Neuronal stem cell (in vitro differentiated cells): ENCODE data around the gene ITSN2.

ENCODE experiments used
- DNase-seq: peaks from one replicate; pipeline ENCODE4 v3.0.0-alpha.2; 2013; ENCODE audit warnings: low spot score
- H2AFZ ChIP-seq: one replicate; pipeline ENCODE4 v1.6.1; 2013; ENCODE audit warnings: mild to moderate bottlenecking, low read length, inconsistent platforms
- H2AK5ac ChIP-seq: 2 replicates; pipeline ENCODE4 v1.6.1; 2013; ENCODE audit warnings: low read depth, mild to moderate bottlenecking, inconsistent platforms, low read length, moderate library complexity, mixed read lengths
- H2BK120ac ChIP-seq: 2 replicates; pipeline ENCODE4 v1.6.1; 2013; ENCODE audit warnings: low read depth, mild to moderate bottlenecking, inconsistent platforms, low read length, moderate library complexity, mixed read lengths
- H2BK12ac ChIP-seq: one replicate; pipeline ENCODE4 v1.6.1; 2013; ENCODE audit warnings: low read length, inconsistent platforms
- H2BK15ac ChIP-seq: 2 replicates; pipeline ENCODE4 v1.6.1; 2013; ENCODE audit warnings: mild to moderate bottlenecking, low read length, inconsistent platforms, mixed read lengths
- H2BK5ac ChIP-seq: one replicate; pipeline ENCODE4 v1.6.1; 2013; ENCODE audit warnings: inconsistent platforms, mild to moderate bottlenecking, low read length, moderate library complexity
- H3K14ac ChIP-seq: one replicate; pipeline ENCODE4 v1.6.1; 2013; ENCODE audit warnings: low read length, inconsistent platforms
- H3K18ac ChIP-seq: 2 replicates; pipeline ENCODE4 v1.6.1; 2013; ENCODE audit warnings: low read length, inconsistent platforms
- H3K23ac ChIP-seq: 2 replicates; pipeline ENCODE4 v1.6.1; 2013; ENCODE audit warnings: low read depth, mild to moderate bottlenecking, mixed read lengths, low read length, inconsistent platforms; ENCODE audit not compliant: poor library complexity
- H3K27ac ChIP-seq: replicated peaks from 3 replicates; pipeline ENCODE4 v1.5.1; 2013; ENCODE audit warnings: low read length, inconsistent platforms
- H3K27me3 ChIP-seq, 3 experiments: 2 replicates each; pipeline ENCODE4 v1.6.1; 2013; ENCODE audit warnings: low read length in 3 of 3, mild to moderate bottlenecking in 2 of 3, inconsistent platforms in 1 of 3, low read depth in 1 of 3, mixed read lengths in 1 of 3, moderate library complexity in 1 of 3; ENCODE audit not compliant: control insufficient read depth in 3 of 3, insufficient read depth in 3 of 3
- H3K36me3 ChIP-seq, 2 donors: replicated peaks in 1 of 2; 2 replicates each; pipeline ENCODE4 v1.6.1; 2013; ENCODE audit warnings: low read length in 2 of 2; ENCODE audit not compliant: control insufficient read depth in 2 of 2, insufficient read depth in 2 of 2
- H3K4ac ChIP-seq: 2 replicates; pipeline ENCODE4 v1.6.1; 2013; ENCODE audit warnings: inconsistent platforms, mild to moderate bottlenecking, low read length, moderate library complexity
- H3K4me1 ChIP-seq, 2 donors: 1 replicate in 1 of 2; 2 replicates in 1 of 2; pipeline ENCODE4 v1.6.1; 2013; ENCODE audit warnings: low read length in 2 of 2, low read depth in 1 of 2; ENCODE audit not compliant: control insufficient read depth in 2 of 2, insufficient read depth in 1 of 2
- H3K4me2 ChIP-seq: one replicate; pipeline ENCODE4 v1.6.1; 2013; ENCODE audit warnings: mild to moderate bottlenecking, low read length, inconsistent platforms; ENCODE audit not compliant: insufficient read depth, poor library complexity, severe bottlenecking
- H3K4me3 ChIP-seq, 2 donors: 2 replicates each; pipeline ENCODE4 v1.5.1; 2013; ENCODE audit warnings: low read length in 2 of 2, mild to moderate bottlenecking in 2 of 2, inconsistent platforms in 1 of 2, moderate library complexity in 1 of 2
- H3K79me1 ChIP-seq: one replicate; pipeline ENCODE4 v1.6.1; 2013; ENCODE audit warnings: low read depth, mild to moderate bottlenecking, inconsistent platforms, low read length, moderate library complexity
- H3K9ac ChIP-seq: one replicate; pipeline ENCODE4 v1.6.1; 2013; ENCODE audit warnings: mild to moderate bottlenecking, low read depth, low read length, inconsistent platforms; ENCODE audit not compliant: poor library complexity
- H3K9me3 ChIP-seq, 2 donors: replicated peaks in 1 of 2; 2 replicates each; pipeline versions ENCODE3 to v1.6.1; 2013; ENCODE audit warnings: low read length in 2 of 2, mild to moderate bottlenecking in 2 of 2, inconsistent platforms in 1 of 2, low read depth in 1 of 2, mixed read lengths in 1 of 2, moderate library complexity in 1 of 2; ENCODE audit not compliant: control insufficient read depth in 2 of 2, insufficient read depth in 1 of 2
- H4K8ac ChIP-seq: one replicate; pipeline ENCODE4 v1.6.1; 2013; ENCODE audit warnings: low read depth, mild to moderate bottlenecking, inconsistent platforms, low read length, moderate library complexity
- H4K91ac ChIP-seq: one replicate; pipeline ENCODE4 v1.6.1; 2013; ENCODE audit warnings: low read length, low read depth, mild to moderate bottlenecking, inconsistent platforms; ENCODE audit not compliant: poor library complexity
- WGBS, 2 donors: extraction: QIAGEN DNeasy Blood & Tissue Kit; methylation state at CpG; one replicate each; pipeline ENCODE4 v1.1.7; 2013; ENCODE audit warnings: missing lambda C conversion rate in 2 of 2, mixed read lengths in 1 of 2; ENCODE audit not compliant: insufficient read length in 2 of 2, insufficient replicate concordance in 1 of 2; ENCODE audit errors: extremely low coverage in 2 of 2; 5-methylcytosine and 5-hydroxymethylcytosine counted together

ITSN2 gene

DNA sequence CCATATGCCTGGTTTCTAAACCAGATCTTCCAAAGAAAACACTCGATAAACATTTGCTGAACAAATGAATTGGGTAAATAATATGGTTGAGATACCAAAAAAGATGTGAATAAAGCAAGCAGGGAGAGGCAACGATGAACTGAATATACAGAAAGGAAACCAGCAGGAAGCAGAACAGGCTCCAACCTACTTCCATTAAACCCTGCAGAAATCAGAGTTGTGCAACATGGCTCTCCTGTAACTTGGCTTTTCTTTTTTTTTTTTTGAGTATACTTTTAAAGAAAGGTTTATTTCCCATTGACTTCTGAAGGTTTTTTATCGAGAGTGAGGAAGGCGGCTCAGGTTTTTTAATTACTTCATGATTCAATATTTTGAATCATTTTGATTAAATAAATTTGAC is 23.5 kb downstream of the ITSN2 start:
- H3K36me3 ChIP-seq: no peaks in the 10 kb centered on the region
- H2BK15ac ChIP-seq: no peak overlapping the region
- H2AFZ ChIP-seq: no peak overlapping the region
- WGBS, 2 donors: no CpG with 5 or more reads among the region's 4 CpGs
- H2BK5ac ChIP-seq: no peak overlapping the region
- H3K79me1 ChIP-seq: no peaks in the 10 kb centered on the region
- no peak overlapping the region for H2AK5ac ChIP-seq
- no peak overlapping the region for H4K8ac ChIP-seq
- H3K9me3 ChIP-seq: no peaks in the 10 kb centered on the region
- H3K9ac ChIP-seq: no peak overlapping the region
- H3K4me3 ChIP-seq: no peak overlapping the region
- no peak overlapping the region for H3K4me2 ChIP-seq
- no peak overlapping the region for H3K4ac ChIP-seq
- H2BK12ac ChIP-seq: no peak overlapping the region
- H3K18ac ChIP-seq: no peak overlapping the region
- no peak for DNase-seq
- no peak overlapping the region for H4K91ac ChIP-seq
- no peaks in the 10 kb centered on the region for H3K4me1 ChIP-seq
- H3K27ac ChIP-seq: no peak overlapping the region
- H3K23ac ChIP-seq: no peak overlapping the region
- no peak overlapping the region for H2BK120ac ChIP-seq
- no peaks in the 10 kb centered on the region for H3K27me3 ChIP-seq
- H3K14ac ChIP-seq: no peak overlapping the region

- H3K4me3 ChIP-seq: no peak overlapping the region
- no peak overlapping the region for H2AK5ac ChIP-seq
- H3K4me2 ChIP-seq: no peak overlapping the region
- no peak overlapping the region for H4K91ac ChIP-seq
- H3K79me1 ChIP-seq: no peaks in the 10 kb centered on the region
- no peak overlapping the region for H2BK120ac ChIP-seq
- H3K4ac ChIP-seq: no peak overlapping the region
- H3K27ac ChIP-seq: no peak overlapping the region
- no peak overlapping the region for H3K9ac ChIP-seq
- no peak for DNase-seq
- no peak overlapping the region for H3K18ac ChIP-seq
- no CpG with 5 or more reads among the region's 9 CpGs for WGBS, 2 donors
- no peaks in the 10 kb centered on the region for H3K4me1 ChIP-seq
- H2BK15ac ChIP-seq: no peak overlapping the region
- no peak overlapping the region for H2BK12ac ChIP-seq
- no peak overlapping the region for H3K14ac ChIP-seq
- no peak overlapping the region for H4K8ac ChIP-seq
- no peak overlapping the region for H2AFZ ChIP-seq
- no peaks in the 10 kb centered on the region for H3K9me3 ChIP-seq
- H3K27me3 ChIP-seq: no peaks in the 10 kb centered on the region
- no peak overlapping the region for H3K23ac ChIP-seq
- no peaks in the 10 kb centered on the region for H3K36me3 ChIP-seq
- no peak overlapping the region for H2BK5ac ChIP-seq
These were observed 26.1 kb downstream of the ITSN2 start for GRCh38 chr2:24334245-24334633.

- Histone ChIP-seq H3K4ac (no peak overlapping the region), H3K36me3 (no peaks in the 10 kb centered on the region), H2AFZ (no peak overlapping the region), H3K27me3 (no peaks in the 10 kb centered on the region), H3K4me1 (peaks cover 0 to 5% of the 10 kb centered on the region in 2 donors), H2BK12ac (no peak overlapping the region), H4K91ac (no peak overlapping the region), H3K9me3 (no peaks in the 10 kb centered on the region), H3K79me1 (no peaks in the 10 kb centered on the region), H3K4me2 (no peak overlapping the region), H4K8ac (no peak overlapping the region), H3K9ac (no peak overlapping the region), H3K18ac (no peak overlapping the region), H3K27ac (no peak overlapping the region), H3K14ac (no peak overlapping the region), H2BK15ac (no peak overlapping the region), H3K4me3 (no peak overlapping the region), H2BK5ac (no peak overlapping the region), H2AK5ac (no peak overlapping the region), H3K23ac (no peak overlapping the region), H2BK120ac (no peak overlapping the region)
- WGBS, 2 donors: no CpG with 5 or more reads among the region's 2 CpGs
- DNase-seq: no peak
These were observed 27.4 kb downstream of the ITSN2 start for GRCh38 chr2:24332791-24333540.

DNA sequence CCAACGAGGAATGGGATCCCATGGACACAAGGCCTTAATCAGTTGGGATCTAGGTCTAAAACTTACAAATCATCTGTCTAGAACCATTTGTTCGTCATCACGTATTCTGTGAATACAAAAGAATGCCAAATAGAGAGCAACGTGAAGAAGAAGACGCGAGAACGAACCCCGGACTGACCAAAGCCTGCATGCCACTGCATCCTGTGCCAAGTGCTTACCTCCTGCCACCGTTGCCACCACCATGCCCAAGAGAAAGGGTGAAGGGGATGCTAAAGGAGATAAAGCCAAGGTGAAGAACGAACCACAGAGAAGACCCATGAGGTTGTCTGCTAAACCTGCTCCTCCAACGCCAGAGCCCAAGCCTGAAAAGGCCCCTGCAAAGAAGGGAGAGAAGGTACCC is 30.2 kb downstream of the ITSN2 start:
- no peak overlapping the region for H2AFZ ChIP-seq
- WGBS, 2 donors: no CpG with 5 or more reads among the region's 11 CpGs
- no peak overlapping the region for H2AK5ac ChIP-seq
- H3K9ac ChIP-seq: no peak overlapping the region
- H2BK15ac ChIP-seq: no peak overlapping the region
- no peak for DNase-seq
- no peak overlapping the region for H3K23ac ChIP-seq
- peaks cover 0 to 6% of the 10 kb centered on the region in 2 donors for H3K4me1 ChIP-seq
- H2BK12ac ChIP-seq: no peak overlapping the region
- H4K91ac ChIP-seq: no peak overlapping the region
- no peaks in the 10 kb centered on the region for H3K27me3 ChIP-seq
- no peak overlapping the region for H3K18ac ChIP-seq
- H3K4me2 ChIP-seq: no peak overlapping the region
- H3K79me1 ChIP-seq: no peaks in the 10 kb centered on the region
- H3K4me3 ChIP-seq: peak overlapping the region in 1 of 2 donors; percentile 38
- no peak overlapping the region for H3K27ac ChIP-seq
- no peak overlapping the region for H3K14ac ChIP-seq
- H3K36me3 ChIP-seq: no peaks in the 10 kb centered on the region
- H2BK5ac ChIP-seq: no peak overlapping the region
- H4K8ac ChIP-seq: no peak overlapping the region
- no peak overlapping the region for H2BK120ac ChIP-seq
- H3K9me3 ChIP-seq: no peaks in the 10 kb centered on the region
- no peak overlapping the region for H3K4ac ChIP-seq
